IMR-90 (cell line): ENCODE measurements around the gene TMTC1. TPM values are rescaled to one million over a fixed set of nuclear protein-coding genes. Genes with fewer than 3 reads are reported as not detected.

ENCODE experiments used
- ATAC-seq: fragments of 200-7000 bp; cut with Tn5 transposase; 2 replicates; pipeline ENCODE4 v1.9.1; 2020; ENCODE audit warnings: low read depth, mild to moderate bottlenecking, moderate library complexity
- BruUV-seq: library from RNA; stranded (reverse); fragments of 400-500 nt; replicated peaks from 2 replicates; lab custom pipeline; 2021; lab: Mats Ljungman, UMichigan
- CTCF ChIA-PET: fragments of 300-600 bp; formaldehyde crosslinking; extraction: SDS; loops from one replicate; lab custom pipeline; 2021; ENCODE audit warnings: antibody characterized with exemption; lab: Yijun Ruan, JAX
- POLR2A ChIA-PET: fragments of 300-600 bp; sonication (Branson Sonifier 250); formaldehyde crosslinking; loops from one replicate; lab custom pipeline; 2022; ENCODE audit warnings: antibody characterized with exemption; ENCODE audit not compliant: unreplicated experiment; lab: Charles Lee
- DNase-seq: peaks from one replicate; pipeline ENCODE4 v3.0.0; 2013
- H2AFZ ChIP-seq: replicated peaks from 2 replicates; pipeline ENCODE3; 2013; ENCODE audit warnings: low read length, mild to moderate bottlenecking; ENCODE audit not compliant: poor library complexity
- H2AK5ac ChIP-seq: 2 replicates; pipeline ENCODE4 v1.6.1; 2013; ENCODE audit warnings: low read depth, low read length, inconsistent platforms
- H2AK9ac ChIP-seq: replicated peaks from 2 replicates; pipeline ENCODE3; 2013; ENCODE audit warnings: mild to moderate bottlenecking, low read depth, low read length, moderate library complexity; ENCODE audit not compliant: poor library complexity
- H2BK120ac ChIP-seq: 2 replicates; pipeline ENCODE4 v1.6.1; 2013; ENCODE audit warnings: low read depth, low read length, inconsistent platforms
- H2BK15ac ChIP-seq: 3 replicates; pipeline ENCODE4 v1.6.1; 2013; ENCODE audit warnings: low read depth, low read length, inconsistent platforms
- H2BK20ac ChIP-seq: 2 replicates; pipeline ENCODE4 v1.6.1; 2013; ENCODE audit warnings: low read depth, mild to moderate bottlenecking, inconsistent platforms, low read length, moderate library complexity
- H2BK5ac ChIP-seq: 2 replicates; pipeline ENCODE4 v1.6.1; 2013; ENCODE audit warnings: mild to moderate bottlenecking, low read depth, low read length, inconsistent platforms; ENCODE audit not compliant: poor library complexity, severe bottlenecking
- H3K14ac ChIP-seq: replicated peaks from 2 replicates; pipeline ENCODE4 v1.6.1; 2013; ENCODE audit warnings: low read depth, low read length, inconsistent platforms
- H3K18ac ChIP-seq: 2 replicates; pipeline ENCODE4 v1.6.1; 2013; ENCODE audit warnings: low read depth, low read length, control low read depth
- H3K23ac ChIP-seq: 2 replicates; pipeline ENCODE4 v1.6.1; 2013; ENCODE audit warnings: low read depth, low read length, inconsistent platforms
- H3K27ac ChIP-seq: 2 replicates; pipeline ENCODE4 v1.5.1; 2013; ENCODE audit warnings: mild to moderate bottlenecking, control low read depth, low read length; ENCODE audit not compliant: insufficient read depth
- H3K27me3 ChIP-seq: 2 replicates; pipeline ENCODE4 v1.6.1; 2013; ENCODE audit warnings: low read length; ENCODE audit not compliant: control insufficient read depth, insufficient read depth
- H3K36me3 ChIP-seq: 2 replicates; pipeline ENCODE4 v1.6.1; 2013; ENCODE audit warnings: low read length, mixed read lengths; ENCODE audit not compliant: control insufficient read depth, insufficient read depth
- H3K4ac ChIP-seq: 2 replicates; pipeline ENCODE4 v1.6.1; 2013; ENCODE audit warnings: low read depth, low read length, inconsistent platforms
- H3K4me1 ChIP-seq: 2 replicates; pipeline ENCODE4 v1.6.1; 2013; ENCODE audit warnings: low read length, mixed read lengths; ENCODE audit not compliant: control insufficient read depth, insufficient read depth
- H3K4me2 ChIP-seq: 2 replicates; pipeline ENCODE4 v1.6.1; 2013; ENCODE audit warnings: low read depth, mild to moderate bottlenecking, control low read depth, low read length, moderate library complexity
- H3K4me3 ChIP-seq: 2 replicates; pipeline ENCODE4 v1.5.1; 2013; ENCODE audit warnings: low read depth, mild to moderate bottlenecking, control low read depth, low read length, moderate library complexity; ENCODE audit not compliant: insufficient read depth
- H3K56ac ChIP-seq: 2 replicates; pipeline ENCODE4 v1.6.1; 2013; ENCODE audit warnings: low read length, inconsistent platforms; ENCODE audit not compliant: insufficient read depth; ENCODE audit errors: extremely low read depth
- H3K79me1 ChIP-seq, 2 experiments: 2 replicates each; pipeline ENCODE4 v1.6.1; 2013; ENCODE audit warnings: low read length in 2 of 2, inconsistent platforms in 1 of 2, low read depth in 1 of 2
- H3K9ac ChIP-seq: 2 replicates; pipeline ENCODE4 v1.6.1; 2013; ENCODE audit warnings: low read depth, low read length, control low read depth
- H3K9me1 ChIP-seq: 2 replicates; pipeline ENCODE4 v1.6.1; 2013; ENCODE audit warnings: low read length, inconsistent platforms; ENCODE audit not compliant: insufficient read depth
- H3K9me3 ChIP-seq: 2 replicates; pipeline ENCODE4 v1.6.1; 2013; ENCODE audit warnings: low read length; ENCODE audit not compliant: control insufficient read depth, insufficient read depth
- H4K20me1 ChIP-seq: 2 replicates; pipeline ENCODE4 v1.6.1; 2013; ENCODE audit warnings: low read length, inconsistent platforms; ENCODE audit not compliant: insufficient read depth
- H4K5ac ChIP-seq: 2 replicates; pipeline ENCODE4 v1.6.1; 2013; ENCODE audit warnings: mild to moderate bottlenecking, low read depth, low read length, control low read depth
- H4K8ac ChIP-seq, 2 experiments: 2 replicates each; pipeline ENCODE4 v1.6.1; 2013; ENCODE audit warnings: low read depth in 2 of 2, low read length in 2 of 2, control low read depth in 1 of 2, inconsistent platforms in 1 of 2
- H4K91ac ChIP-seq: 2 replicates; pipeline ENCODE4 v1.6.1; 2013; ENCODE audit warnings: low read depth, low read length, inconsistent platforms; ENCODE audit not compliant: insufficient read depth
- BHLHE40 ChIP-seq: fragments of 150-350 bp; IDR thresholded peaks from 2 replicates; pipeline ENCODE4 v1.6.1; 2016; ENCODE audit warnings: mild to moderate bottlenecking, low read depth, low read length
- CEBPB ChIP-seq: IDR thresholded peaks from 2 replicates; pipeline ENCODE4 v1.6.1; 2012; ENCODE audit warnings: low read depth, low read length, improper control_type of control experiment
- CHD1 ChIP-seq: IDR thresholded peaks from 2 replicates; pipeline ENCODE4 v1.6.1; 2012; ENCODE audit warnings: low read depth, low read length, improper control_type of control experiment
- CTCF ChIP-seq: conservative IDR thresholded peaks from 2 replicates; pipeline ENCODE4 v1.5.1; 2012; ENCODE audit warnings: mild to moderate bottlenecking, low read depth, low read length, improper control_type of control experiment
- ELK1 ChIP-seq: fragments of 150-350 bp; IDR thresholded peaks from 2 replicates; pipeline ENCODE4 v1.6.1; 2016; ENCODE audit warnings: low read depth, mild to moderate bottlenecking, low read length, moderate library complexity, borderline replicate concordance
- FOS ChIP-seq: fragments of 150-350 bp; IDR thresholded peaks from 2 replicates; pipeline ENCODE4 v1.6.1; 2016; ENCODE audit warnings: low read depth, low read length
- MAFK ChIP-seq: IDR thresholded peaks from 2 replicates; pipeline ENCODE4 v1.6.1; 2012; ENCODE audit warnings: low read depth, low read length, improper control_type of control experiment
- MAZ ChIP-seq: IDR thresholded peaks from 2 replicates; pipeline ENCODE4 v1.6.1; 2012; ENCODE audit warnings: low read depth, mild to moderate bottlenecking, low read length, improper control_type of control experiment, moderate library complexity, borderline replicate concordance
- MXI1 ChIP-seq: IDR thresholded peaks from 2 replicates; pipeline ENCODE4 v1.6.1; 2012; ENCODE audit warnings: low read depth, mild to moderate bottlenecking, low read length, moderate library complexity, borderline replicate concordance
- NFE2L2 ChIP-seq: fragments of 150-350 bp; IDR thresholded peaks from 2 replicates; pipeline ENCODE4 v1.6.1; 2016; ENCODE audit warnings: low read depth, mild to moderate bottlenecking, low read length
- POLR2A ChIP-seq: IDR thresholded peaks from 2 replicates; pipeline ENCODE4 v1.6.1; 2012; ENCODE audit warnings: mild to moderate bottlenecking, low read depth, low read length
- RAD21 ChIP-seq: IDR thresholded peaks from 2 replicates; pipeline ENCODE4 v1.6.1; 2012; ENCODE audit warnings: low read length, improper control_type of control experiment
- RCOR1 ChIP-seq: IDR thresholded peaks from 2 replicates; pipeline ENCODE4 v1.6.1; 2012; ENCODE audit warnings: mild to moderate bottlenecking, low read length, improper control_type of control experiment; ENCODE audit not compliant: insufficient replicate concordance
- RFX5 ChIP-seq: IDR thresholded peaks from 2 replicates; pipeline ENCODE4 v1.8.0; 2012; ENCODE audit warnings: low read depth, mild to moderate bottlenecking, low read length, moderate library complexity
- SMC3 ChIP-seq: fragments of 150-350 bp; IDR thresholded peaks from 2 replicates; pipeline ENCODE4 v1.6.1; 2016; ENCODE audit warnings: low read depth, mild to moderate bottlenecking, antibody characterized with exemption, low read length, moderate library complexity
- USF2 ChIP-seq: fragments of 150-350 bp; IDR thresholded peaks from 2 replicates; pipeline ENCODE4 v1.6.1; 2017; ENCODE audit warnings: mild to moderate bottlenecking, antibody characterized with exemption, low read length, low read depth
- WGBS, 2 experiments: methylation state at CpG; one replicate each; pipeline versions ENCODE4 v1.1.5 to v1.1.7; 2013; ENCODE audit warnings: missing lambda C conversion rate in 2 of 2; ENCODE audit not compliant: insufficient read length in 1 of 2; ENCODE audit errors: extremely low coverage in 2 of 2; 5-methylcytosine and 5-hydroxymethylcytosine counted together
- dilution Hi-C: fragments of 300-500 bp; cut with HindIII; formaldehyde crosslinking; loops from one replicate; pipeline ENCODE4 v1.14.3; 2018; ENCODE audit warnings: low sequenced_read_pairs; ENCODE audit not compliant: unreplicated experiment
- in situ Hi-C: fragments of 300-500 bp; cut with MboI; formaldehyde crosslinking; loops from 3 replicates; pipeline ENCODE4 v1.14.3; 2019; ENCODE audit warnings: low sequenced_read_pairs, inconsistent platforms, mixed read lengths
- intact Hi-C: fragments of 100-400 bp; cut with micrococcal nuclease; formaldehyde crosslinking; loops from 2 replicates; pipeline ENCODE4 v1.10.0; 2022
- polyA plus RNA-seq, 3 experiments: library from polyadenylated mRNA; depleted of rRNA; stranded (reverse); fragments of >200 nt; gene quantifications; 2 replicates each; pipeline ENCODE4 v1.2.3, GENCODE V29; 2012; ENCODE audit warnings: low replicate concordance in 1 of 3
- total RNA-seq: library from RNA; depleted of rRNA; stranded (reverse); fragments of >200 nt; gene quantifications from 2 replicates; pipeline ENCODE4 v1.2.3, GENCODE V29; 2012

Gene TMTC1
- total and polyA plus RNA-seq, 2 of the 4 experiments (the other 2 are of a cell fraction) = 12.5 to 36.4 TPM

GRCh38 chr12:29497588-29497987 lies 286.2 kb downstream of the TMTC1 start, which contains the start of gene OVCH1:
Gene OVCH1, minus strand, starts transcription at chr12:29497686. Its CDS starts 0 bp downstream, at chr12:29497686.
- dilution Hi-C loops = no loop called here
- no peak within 1 kb of the TSS for H4K91ac ChIP-seq
- in situ Hi-C loops = no loop called here

More at GRCh38 chr12:29497588-29497987, 286.2 kb downstream of the TMTC1 start, which contains the start of gene OVCH1:
- Histone ChIP-seq H3K4me3 (no peak within 1 kb of the TSS), H3K4me2 (no peak within 1 kb of the TSS), H4K20me1 (no peaks in the 10 kb centered on the region), H3K9me1 (no peaks in the 10 kb centered on the region), H3K27me3 (no peaks in the 10 kb centered on the region), H3K36me3 (peaks cover 1% of the 10 kb centered on the region), H2BK15ac (no peak within 1 kb of the TSS), H3K23ac (no peak within 1 kb of the TSS), H2AFZ (no peak within 1 kb of the TSS), H3K9ac (no peak within 1 kb of the TSS), H3K4me1 (no peaks in the 10 kb centered on the region), H3K79me1 (no peaks in the 10 kb centered on the region), H2BK5ac (no peak within 1 kb of the TSS), H3K14ac (no peak within 1 kb of the TSS), H2AK9ac (no peak within 1 kb of the TSS), H3K9me3 (no peaks in the 10 kb centered on the region), H4K5ac (no peak within 1 kb of the TSS), H3K18ac (no peak within 1 kb of the TSS), H4K8ac (no peak within 1 kb of the TSS), H2BK120ac (no peak within 1 kb of the TSS), H2BK20ac (no peak within 1 kb of the TSS), H3K4ac (no peak within 1 kb of the TSS), H3K27ac (no peak within 1 kb of the TSS), H2AK5ac (no peak within 1 kb of the TSS), H3K56ac (no peak within 1 kb of the TSS)
- intact Hi-C loops = loop anchor here (5.0 kb wide), 1 partner anchor 115 kb away; the partner anchor contains the start of gene ERGIC2
- TF ChIP-seq POLR2A (no peak), CHD1 (no peak), NFE2L2 (no peak), MXI1 (no peak), ELK1 (no peak), MAFK (no peak), RFX5 (no peak), CTCF (no peak), BHLHE40 (no peak), FOS (no peak), CEBPB (no peak), RAD21 (no peak), SMC3 (no peak), USF2 (no peak), MAZ (no peak), RCOR1 (no peak)
- DNase-seq = no peak
- 93% methylated on average over 10 of the region's 18 CpGs; no CpG with 5 or more reads in 1 of the 2 experiments for WGBS, 2 experiments
- ATAC-seq = peak; percentile 36
- POLR2A ChIA-PET = interaction anchor here (1.3 kb wide), 1 partner anchor 10 kb away, joined by 3 read pairs; no protein-coding TSS in a partner anchor
- CTCF ChIA-PET = no interaction called here
- BruUV-seq = no TSS peak
